ENCODE measurements around the gene PCDHGC4. TPM values are rescaled to one million over a fixed set of nuclear protein-coding genes. Genes with fewer than 3 reads are reported as not detected.
A peak's percentile ranks its signal among the peaks of the same experiment; 100 is the strongest.

The PCDHGC4 gene
- total and polyA plus RNA-seq, 2 of the 13 experiments (the other 11 are each of a cell fraction or from before 2014, with no cell fraction given): 0.07 TPM; not detected in 1

DNA sequence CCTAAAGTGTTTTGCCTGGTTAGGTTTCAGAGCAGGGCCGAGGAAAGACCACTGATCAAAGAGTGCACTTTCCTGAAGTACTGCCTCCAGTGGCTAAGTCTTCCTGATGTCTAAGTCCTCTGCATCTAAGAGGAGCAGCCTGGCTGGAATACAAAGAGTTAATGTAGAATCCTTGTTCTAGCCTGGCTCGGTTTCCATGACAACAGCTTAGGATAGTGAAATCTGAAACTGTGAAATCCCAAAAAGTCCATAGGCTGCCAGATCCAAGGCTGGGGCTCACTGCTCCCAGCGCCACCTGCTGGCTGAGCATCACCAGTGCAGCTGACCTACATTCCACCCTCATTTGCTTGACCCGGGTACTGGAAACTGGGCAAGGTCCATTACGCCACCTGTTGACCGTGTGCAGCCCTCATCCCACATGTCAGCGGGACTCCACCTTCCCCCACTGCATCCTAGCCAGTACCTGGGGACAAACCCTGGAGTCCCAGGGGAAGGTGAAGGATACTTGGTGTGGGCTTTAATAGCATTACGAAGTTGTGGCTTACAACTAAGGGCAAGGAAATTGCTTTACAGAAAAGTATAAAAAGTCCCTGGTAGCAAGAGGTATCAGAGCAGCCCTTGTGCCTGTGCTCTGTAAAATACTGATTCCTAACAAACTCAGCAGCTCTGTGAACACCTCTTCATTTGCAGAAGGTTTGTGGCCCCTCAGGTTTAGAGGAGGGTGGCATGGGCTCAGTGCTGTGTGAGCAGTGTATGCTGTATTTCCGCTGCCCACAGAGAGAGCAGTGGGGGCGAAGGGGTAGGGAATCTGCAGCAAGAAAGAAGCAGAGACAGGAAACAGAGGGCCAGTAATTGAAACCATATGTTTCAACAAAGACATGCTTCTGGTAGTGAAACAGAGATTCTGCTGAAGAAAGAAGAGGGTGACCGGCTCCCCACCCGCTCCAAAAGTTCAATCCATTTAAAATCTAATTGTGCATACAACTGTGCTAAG, 40.1 kb downstream of the PCDHGC4 start (continued):
- no peak for TF ChIP-seq ZHX1 (CRISPR knock-in tag; IDR thresholded peaks at IDR 0.05; ENCODE audit: low read depth)
- TF ChIP-seq, protein P1, sequence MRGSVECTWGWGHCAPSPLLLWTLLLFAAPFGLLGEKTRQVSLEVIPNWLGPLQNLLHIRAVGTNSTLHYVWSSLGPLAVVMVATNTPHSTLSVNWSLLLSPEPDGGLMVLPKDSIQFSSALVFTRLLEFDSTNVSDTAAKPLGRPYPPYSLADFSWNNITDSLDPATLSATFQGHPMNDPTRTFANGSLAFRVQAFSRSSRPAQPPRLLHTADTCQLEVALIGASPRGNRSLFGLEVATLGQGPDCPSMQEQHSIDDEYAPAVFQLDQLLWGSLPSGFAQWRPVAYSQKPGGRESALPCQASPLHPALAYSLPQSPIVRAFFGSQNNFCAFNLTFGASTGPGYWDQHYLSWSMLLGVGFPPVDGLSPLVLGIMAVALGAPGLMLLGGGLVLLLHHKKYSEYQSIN (CRISPR knock-in tag; IDR thresholded peaks at IDR 0.05; ENCODE audit: borderline replicate concordance): no peak
- TF ChIP-seq, protein P2, sequence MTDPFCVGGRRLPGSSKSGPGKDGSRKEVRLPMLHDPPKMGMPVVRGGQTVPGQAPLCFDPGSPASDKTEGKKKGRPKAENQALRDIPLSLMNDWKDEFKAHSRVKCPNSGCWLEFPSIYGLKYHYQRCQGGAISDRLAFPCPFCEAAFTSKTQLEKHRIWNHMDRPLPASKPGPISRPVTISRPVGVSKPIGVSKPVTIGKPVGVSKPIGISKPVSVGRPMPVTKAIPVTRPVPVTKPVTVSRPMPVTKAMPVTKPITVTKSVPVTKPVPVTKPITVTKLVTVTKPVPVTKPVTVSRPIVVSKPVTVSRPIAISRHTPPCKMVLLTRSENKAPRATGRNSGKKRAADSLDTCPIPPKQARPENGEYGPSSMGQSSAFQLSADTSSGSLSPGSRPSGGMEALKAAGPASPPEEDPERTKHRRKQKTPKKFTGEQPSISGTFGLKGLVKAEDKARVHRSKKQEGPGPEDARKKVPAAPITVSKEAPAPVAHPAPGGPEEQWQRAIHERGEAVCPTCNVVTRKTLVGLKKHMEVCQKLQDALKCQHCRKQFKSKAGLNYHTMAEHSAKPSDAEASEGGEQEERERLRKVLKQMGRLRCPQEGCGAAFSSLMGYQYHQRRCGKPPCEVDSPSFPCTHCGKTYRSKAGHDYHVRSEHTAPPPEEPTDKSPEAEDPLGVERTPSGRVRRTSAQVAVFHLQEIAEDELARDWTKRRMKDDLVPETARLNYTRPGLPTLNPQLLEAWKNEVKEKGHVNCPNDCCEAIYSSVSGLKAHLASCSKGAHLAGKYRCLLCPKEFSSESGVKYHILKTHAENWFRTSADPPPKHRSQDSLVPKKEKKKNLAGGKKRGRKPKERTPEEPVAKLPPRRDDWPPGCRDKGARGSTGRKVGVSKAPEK (CRISPR knock-in tag; IDR thresholded peaks at IDR 0.05; ENCODE audit: borderline replicate concordance): no peak
- TF ChIP-seq ZEB1 (IDR thresholded peaks at IDR 0.05; ENCODE audit: insufficient replicate concordance, low read depth): no peak
- TF ChIP-seq FOXO4 (CRISPR knock-in tag; conservative IDR thresholded peaks at IDR 0.05): no peak
- no peak for TF ChIP-seq NFE2L1 (CRISPR knock-in tag; IDR thresholded peaks at IDR 0.05; ENCODE audit: borderline replicate concordance)
- no peak for TF ChIP-seq ZNF724P (CRISPR knock-in tag; IDR thresholded peaks at IDR 0.05; ENCODE audit: borderline replicate concordance)
- no peak for TF ChIP-seq ZNF234 (CRISPR knock-in tag; conservative IDR thresholded peaks at IDR 0.05)
- no peak for TF ChIP-seq ARID2 (CRISPR knock-in tag; IDR thresholded peaks at IDR 0.05; ENCODE audit: borderline replicate concordance)
- TF ChIP-seq ZNF3 (CRISPR knock-in tag; IDR thresholded peaks at IDR 0.05): no peak
- TF ChIP-seq, protein P3, sequence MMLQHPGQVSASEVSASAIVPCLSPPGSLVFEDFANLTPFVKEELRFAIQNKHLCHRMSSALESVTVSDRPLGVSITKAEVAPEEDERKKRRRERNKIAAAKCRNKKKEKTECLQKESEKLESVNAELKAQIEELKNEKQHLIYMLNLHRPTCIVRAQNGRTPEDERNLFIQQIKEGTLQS (CRISPR knock-in tag; IDR thresholded peaks at IDR 0.05): peak; percentile 18; the same call in 1 of the 2 replicates
- no peak for TF ChIP-seq SNAPC2 (CRISPR knock-in tag; IDR thresholded peaks at IDR 0.05)
- TF ChIP-seq NBN (conservative IDR thresholded peaks at IDR 0.05): no peak
- no peak for TF ChIP-seq FOXP1 (IDR thresholded peaks at IDR 0.05)
- 0 out of 2 replicates have a peak, but pooled peaks have one; percentile 34 for TF ChIP-seq FOXP1 (CRISPR knock-in tag; IDR thresholded peaks at IDR 0.05)
- TF ChIP-seq, protein P4, sequence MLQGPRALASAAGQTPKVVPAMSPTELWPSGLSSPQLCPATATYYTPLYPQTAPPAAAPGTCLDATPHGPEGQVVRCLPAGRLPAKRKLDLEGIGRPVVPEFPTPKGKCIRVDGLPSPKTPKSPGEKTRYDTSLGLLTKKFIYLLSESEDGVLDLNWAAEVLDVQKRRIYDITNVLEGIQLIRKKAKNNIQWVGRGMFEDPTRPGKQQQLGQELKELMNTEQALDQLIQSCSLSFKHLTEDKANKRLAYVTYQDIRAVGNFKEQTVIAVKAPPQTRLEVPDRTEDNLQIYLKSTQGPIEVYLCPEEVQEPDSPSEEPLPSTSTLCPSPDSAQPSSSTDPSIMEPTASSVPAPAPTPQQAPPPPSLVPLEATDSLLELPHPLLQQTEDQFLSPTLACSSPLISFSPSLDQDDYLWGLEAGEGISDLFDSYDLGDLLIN (CRISPR knock-in tag; IDR thresholded peaks at IDR 0.05; ENCODE audit: borderline replicate concordance): no peak
- TF ChIP-seq ARNT (IDR thresholded peaks at IDR 0.05): no peak
- no peak for TF ChIP-seq ATF1 (CRISPR knock-in tag; IDR thresholded peaks at IDR 0.05)
- peak; percentile 91 for TF ChIP-seq RXRA (CRISPR knock-in tag; IDR thresholded peaks at IDR 0.05)
- TF ChIP-seq ZNF20 (CRISPR knock-in tag; IDR thresholded peaks at IDR 0.05): no peak

Data from HepG2 (cell line).